DND-41 (cell line): ENCODE data around the gene GTSF1L.

ENCODE experiments used
- ATAC-seq: fragments of 200-7000 bp; cut with Tn5 transposase; 3 replicates; pipeline ENCODE4 v1.9.1; 2021; ENCODE audit warnings: low read depth; ENCODE audit not compliant: insufficient read depth
- DNase-seq: peaks from one replicate; pipeline ENCODE4 v3.0.0-alpha.2; 2020
- H2AFZ ChIP-seq: 2 replicates; pipeline ENCODE4 v1.6.0; 2012; ENCODE audit warnings: low read depth, low read length
- H3K27ac ChIP-seq: 2 replicates; pipeline ENCODE4 v1.5.1; 2012; ENCODE audit warnings: low read length, inconsistent platforms
- H3K27me3 ChIP-seq: fragments of 200-600 bp; sonication (generic); 2 replicates; pipeline ENCODE4 v1.6.0; 2012; ENCODE audit warnings: low read length, mild to moderate bottlenecking, inconsistent platforms; ENCODE audit not compliant: insufficient read depth, poor library complexity
- H3K36me3 ChIP-seq: 2 replicates; pipeline ENCODE4 v1.5.1; 2012; ENCODE audit warnings: low read length, inconsistent platforms; ENCODE audit not compliant: insufficient read depth
- H3K4me1 ChIP-seq: 2 replicates; pipeline ENCODE4 v1.5.1; 2012; ENCODE audit warnings: mild to moderate bottlenecking, low read length; ENCODE audit not compliant: insufficient read depth
- H3K4me2 ChIP-seq: 2 replicates; pipeline ENCODE4 v1.6.0; 2012; ENCODE audit warnings: mild to moderate bottlenecking, moderate library complexity, low read length, inconsistent platforms; ENCODE audit not compliant: insufficient read depth
- H3K4me3 ChIP-seq, 2 experiments: fragments of 200-600 bp in 1 of 2; shearing (Covaris generic) in 1 of 2; 2 replicates each; pipeline ENCODE4 v1.5.1; 2012 to 2016; ENCODE audit warnings: inconsistent platforms in 2 of 2, low read length in 2 of 2, mild to moderate bottlenecking in 2 of 2, low read depth in 1 of 2, moderate library complexity in 1 of 2
- H3K79me2 ChIP-seq: 2 replicates; pipeline ENCODE4 v1.6.0; 2012; ENCODE audit warnings: low read length, inconsistent platforms; ENCODE audit not compliant: insufficient read depth
- H3K9ac ChIP-seq: 2 replicates; pipeline ENCODE4 v1.6.0; 2012; ENCODE audit warnings: low read depth, mild to moderate bottlenecking, inconsistent platforms, low read length, moderate library complexity
- H3K9me3 ChIP-seq: 2 replicates; pipeline ENCODE4 v1.5.1; 2012; ENCODE audit warnings: low read length, moderate library complexity, mild to moderate bottlenecking, inconsistent platforms; ENCODE audit not compliant: insufficient read depth, severe bottlenecking
- H4K20me1 ChIP-seq: 2 replicates; pipeline ENCODE4 v1.6.0; 2012; ENCODE audit warnings: low read length; ENCODE audit not compliant: insufficient read depth
- EZH2 ChIP-seq: IDR thresholded peaks from 3 replicates; pipeline ENCODE4 v1.6.1; 2012; ENCODE audit warnings: borderline replicate concordance, low read depth, mild to moderate bottlenecking, moderate library complexity, low read length, inconsistent platforms; ENCODE audit not compliant: severe bottlenecking
- TF ChIP-seq, protein P1 (sequence below): IDR thresholded peaks from 2 replicates; pipeline ENCODE4 v1.5.1; 2012; ENCODE audit warnings: borderline replicate concordance, low read length, moderate library complexity, mild to moderate bottlenecking; ENCODE audit not compliant: poor library complexity, severe bottlenecking; ENCODE audit errors: extremely low read depth

Gene GTSF1L

DNA sequence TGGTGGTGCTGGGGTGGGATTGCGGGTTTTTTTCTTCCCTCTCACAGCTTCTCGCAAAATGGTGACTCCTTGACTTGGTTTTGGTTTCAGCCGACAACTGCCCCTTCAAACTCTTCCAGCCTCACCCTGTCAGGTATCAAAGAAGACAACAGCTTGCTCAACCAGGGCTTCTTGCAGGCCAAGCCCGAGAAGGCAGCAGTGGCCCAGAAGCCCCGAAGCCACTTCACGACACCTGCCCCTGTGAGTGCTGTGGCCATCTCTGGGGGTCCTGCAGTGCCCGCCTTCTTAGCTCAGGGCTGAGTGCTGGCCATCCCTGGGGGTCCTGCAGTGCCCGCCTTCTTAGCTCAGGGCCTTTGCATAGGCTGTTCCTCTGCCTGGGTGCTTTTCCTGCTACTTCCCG, 11.8 kb downstream of the GTSF1L start:
- ATAC-seq (no peak), DNase-seq (no peak)
- H3K36me3 ChIP-seq, result peaks cover 78% of the 10 kb centered on the region
- H3K4me1 ChIP-seq, result no peaks in the 10 kb centered on the region
- H4K20me1 ChIP-seq, result peaks cover 59% of the 10 kb centered on the region
- H3K4me3 ChIP-seq, result no peak overlapping the region
- no peaks in the 10 kb centered on the region for H3K79me2 ChIP-seq
- H3K27me3 ChIP-seq, result no peaks in the 10 kb centered on the region
- TF ChIP-seq, protein P1, sequence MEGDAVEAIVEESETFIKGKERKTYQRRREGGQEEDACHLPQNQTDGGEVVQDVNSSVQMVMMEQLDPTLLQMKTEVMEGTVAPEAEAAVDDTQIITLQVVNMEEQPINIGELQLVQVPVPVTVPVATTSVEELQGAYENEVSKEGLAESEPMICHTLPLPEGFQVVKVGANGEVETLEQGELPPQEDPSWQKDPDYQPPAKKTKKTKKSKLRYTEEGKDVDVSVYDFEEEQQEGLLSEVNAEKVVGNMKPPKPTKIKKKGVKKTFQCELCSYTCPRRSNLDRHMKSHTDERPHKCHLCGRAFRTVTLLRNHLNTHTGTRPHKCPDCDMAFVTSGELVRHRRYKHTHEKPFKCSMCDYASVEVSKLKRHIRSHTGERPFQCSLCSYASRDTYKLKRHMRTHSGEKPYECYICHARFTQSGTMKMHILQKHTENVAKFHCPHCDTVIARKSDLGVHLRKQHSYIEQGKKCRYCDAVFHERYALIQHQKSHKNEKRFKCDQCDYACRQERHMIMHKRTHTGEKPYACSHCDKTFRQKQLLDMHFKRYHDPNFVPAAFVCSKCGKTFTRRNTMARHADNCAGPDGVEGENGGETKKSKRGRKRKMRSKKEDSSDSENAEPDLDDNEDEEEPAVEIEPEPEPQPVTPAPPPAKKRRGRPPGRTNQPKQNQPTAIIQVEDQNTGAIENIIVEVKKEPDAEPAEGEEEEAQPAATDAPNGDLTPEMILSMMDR, result no peak
- no peak for TF ChIP-seq EZH2
- no peaks in the 10 kb centered on the region for H3K9me3 ChIP-seq
- H3K4me2 ChIP-seq, result no peak overlapping the region
- H3K9ac ChIP-seq, result no peak overlapping the region
- no peak overlapping the region for H2AFZ ChIP-seq
- no peak overlapping the region for H3K27ac ChIP-seq

DNA sequence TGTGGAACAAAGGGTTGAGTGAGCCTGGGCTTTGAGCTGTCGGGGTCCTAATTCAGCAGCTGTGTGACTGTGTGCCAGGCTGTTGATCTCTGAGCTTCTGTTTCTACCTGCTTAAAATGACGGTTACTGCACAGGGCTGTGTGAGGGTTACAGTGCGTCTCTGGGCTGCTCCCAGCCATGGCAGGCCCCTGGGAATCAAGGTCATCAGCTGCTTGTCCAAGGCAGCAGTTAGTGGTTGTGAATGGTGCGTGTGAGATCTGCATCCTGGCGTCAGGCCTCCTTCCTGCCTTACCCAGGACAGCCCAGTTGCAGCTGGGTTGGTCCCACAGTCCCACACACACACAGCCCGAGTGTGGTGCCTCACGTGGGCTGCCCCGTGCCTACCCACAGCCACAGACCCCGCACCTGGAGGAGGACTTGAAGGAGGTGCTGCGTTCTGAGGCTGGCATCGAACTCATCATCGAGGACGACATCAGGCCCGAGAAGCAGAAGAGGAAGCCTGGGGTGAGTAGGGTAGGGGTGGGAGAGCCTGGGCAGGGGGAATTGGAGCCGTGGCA, 15.6 kb downstream of the GTSF1L start:
- TF ChIP-seq EZH2, result no peak
- TF ChIP-seq, protein P1, result no peak
- Histone ChIP-seq H3K4me3 (no peak overlapping the region), H4K20me1 (peaks cover 77% of the 10 kb centered on the region), H3K9ac (no peak overlapping the region), H3K27ac (peak overlapping the region; percentile 11; the same call in 1 of the 2 replicates), H2AFZ (no peak overlapping the region), H3K9me3 (no peaks in the 10 kb centered on the region), H3K27me3 (no peaks in the 10 kb centered on the region), H3K79me2 (peaks cover 5% of the 10 kb centered on the region; the same call in 1 of the 2 replicates), H3K4me2 (no peak overlapping the region), H3K4me1 (no peaks in the 10 kb centered on the region), H3K36me3 (peaks cover 96% of the 10 kb centered on the region)
- ATAC-seq, result peak; percentile 41; the same call in 1 of the 3 replicates
- no peak for DNase-seq

DNA sequence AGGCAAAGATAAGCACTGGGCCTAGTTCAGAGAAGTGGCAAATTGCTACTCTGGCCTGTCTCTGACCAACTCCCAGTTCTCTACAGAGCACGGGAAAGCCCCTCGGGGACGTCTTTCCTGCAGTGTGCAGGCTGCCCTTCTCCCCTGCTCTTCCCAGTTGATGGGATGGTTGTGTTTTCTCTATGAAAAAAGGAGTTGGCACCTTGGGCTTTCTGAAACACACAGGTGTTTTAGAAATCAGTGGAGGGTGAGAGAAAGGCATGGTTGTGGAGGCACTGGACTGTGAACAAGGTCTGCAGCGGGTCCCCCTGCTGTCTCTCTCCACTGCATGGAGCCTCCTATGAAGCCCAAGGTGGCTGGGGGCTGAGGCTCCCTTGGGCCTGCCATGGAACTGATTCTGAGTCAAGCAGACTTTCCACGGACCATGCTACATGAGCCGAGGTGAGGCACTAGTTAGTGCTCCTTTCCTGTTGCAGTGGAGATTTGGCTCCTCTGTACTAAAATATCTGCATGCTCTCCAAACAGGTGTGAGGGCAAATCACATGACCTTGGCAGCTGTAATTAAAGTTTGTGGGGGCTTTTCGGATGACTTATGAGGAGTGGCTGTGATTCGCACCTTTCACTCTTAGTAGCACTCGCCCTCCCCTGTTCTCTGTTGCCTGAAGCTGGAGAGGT, 16.3 kb downstream of the GTSF1L start:
- DNase-seq (no peak), ATAC-seq (no peak)
- H3K27ac ChIP-seq, result no peak overlapping the region
- no peak overlapping the region for H3K9ac ChIP-seq
- peaks cover 5% of the 10 kb centered on the region; the same call in 1 of the 2 replicates for H3K79me2 ChIP-seq
- peaks cover 94% of the 10 kb centered on the region for H3K36me3 ChIP-seq
- H3K4me1 ChIP-seq, result no peaks in the 10 kb centered on the region
- TF ChIP-seq EZH2, result no peak
- TF ChIP-seq, protein P1, result no peak
- H3K9me3 ChIP-seq, result no peaks in the 10 kb centered on the region
- no peaks in the 10 kb centered on the region for H3K27me3 ChIP-seq
- no peak overlapping the region for H2AFZ ChIP-seq
- no peak overlapping the region for H3K4me3 ChIP-seq
- peaks cover 72% of the 10 kb centered on the region for H4K20me1 ChIP-seq
- no peak overlapping the region for H3K4me2 ChIP-seq
